ENCODE data around the gene CYTH1. TPM values are rescaled to one million over a fixed set of nuclear protein-coding genes. Genes with fewer than 3 reads are reported as not detected.

Gene CYTH1
- total RNA-seq, 2 experiments from 2014 or later, result 73.0 to 148 TPM

GRCh38 chr17:78736526-78737079 is 45.5 kb downstream of the CYTH1 start:
- Histone ChIP-seq H3K4me3 (ENCODE audit: low read depth, low read length, poor library complexity, severe bottlenecking) (peak overlapping the region; percentile 82), H3K79me2 (ENCODE audit: insufficient read depth, low read depth, low read length) (peaks cover 94% of the 10 kb centered on the region), H2AFZ (ENCODE audit: low read length) (peak overlapping the region; percentile 6; the same call in 1 of the 2 replicates), H3K9me2 (ENCODE audit: insufficient read depth, low read length) (no peaks in the 10 kb centered on the region), H3K27ac (ENCODE audit: low read depth, low read length, poor library complexity, severe bottlenecking) (peak overlapping the region; percentile 90), H3K4me2 (ENCODE audit: low read length) (peak overlapping the region; percentile 93), H3K36me3 (ENCODE audit: insufficient read depth, low read length) (peaks cover 6% of the 10 kb centered on the region; the same call in 1 of the 2 replicates), H3K4me1 (ENCODE audit: insufficient read depth, low read length, poor library complexity, severe bottlenecking) (peaks cover 88% of the 10 kb centered on the region), H4K20me1 (ENCODE audit: insufficient read depth, low read length) (peaks cover 12% of the 10 kb centered on the region; the same call in 1 of the 2 replicates), H3K9me3 (ENCODE audit: low read length) (no peaks in the 10 kb centered on the region)
- BruUV-seq (replicated peaks), result TSS peak; percentile 80
- ChIA-PET CTCF (ENCODE audit: unreplicated experiment) (interaction anchor here (0.6 to 1.2 kb wide), 3 partner anchors 10 to 21 kb away, joined by 3 to 7 read pairs (median 6); no protein-coding TSS in a partner anchor), POLR2A (interaction anchor here (0.5 to 11.3 kb wide), 12 partner anchors 8 to 778 kb away, joined by 3 to 127 read pairs (median 6); partner anchors contain the start of gene TNRC6C)
- DNase-seq (ENCODE audit: low spot score), result peak; percentile 91
- TF ChIP-seq, protein P1, sequence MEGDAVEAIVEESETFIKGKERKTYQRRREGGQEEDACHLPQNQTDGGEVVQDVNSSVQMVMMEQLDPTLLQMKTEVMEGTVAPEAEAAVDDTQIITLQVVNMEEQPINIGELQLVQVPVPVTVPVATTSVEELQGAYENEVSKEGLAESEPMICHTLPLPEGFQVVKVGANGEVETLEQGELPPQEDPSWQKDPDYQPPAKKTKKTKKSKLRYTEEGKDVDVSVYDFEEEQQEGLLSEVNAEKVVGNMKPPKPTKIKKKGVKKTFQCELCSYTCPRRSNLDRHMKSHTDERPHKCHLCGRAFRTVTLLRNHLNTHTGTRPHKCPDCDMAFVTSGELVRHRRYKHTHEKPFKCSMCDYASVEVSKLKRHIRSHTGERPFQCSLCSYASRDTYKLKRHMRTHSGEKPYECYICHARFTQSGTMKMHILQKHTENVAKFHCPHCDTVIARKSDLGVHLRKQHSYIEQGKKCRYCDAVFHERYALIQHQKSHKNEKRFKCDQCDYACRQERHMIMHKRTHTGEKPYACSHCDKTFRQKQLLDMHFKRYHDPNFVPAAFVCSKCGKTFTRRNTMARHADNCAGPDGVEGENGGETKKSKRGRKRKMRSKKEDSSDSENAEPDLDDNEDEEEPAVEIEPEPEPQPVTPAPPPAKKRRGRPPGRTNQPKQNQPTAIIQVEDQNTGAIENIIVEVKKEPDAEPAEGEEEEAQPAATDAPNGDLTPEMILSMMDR (conservative IDR thresholded peaks at IDR 0.05; ENCODE audit: low read length), result 0 out of 2 replicates have a peak, but pooled peaks have one; percentile 33
- TF ChIP-seq EZH2phosphoT487 (IDR thresholded peaks at IDR 0.05; ENCODE audit: borderline replicate concordance, low read depth, low read length), result no peak
- intact Hi-C loops (cut with micrococcal nuclease; ENCODE audit: unreplicated experiment), result loop anchor here (2.0 to 10.0 kb wide), 2 partner anchors 22 to 1272 kb away; no protein-coding TSS in a partner anchor

DNA sequence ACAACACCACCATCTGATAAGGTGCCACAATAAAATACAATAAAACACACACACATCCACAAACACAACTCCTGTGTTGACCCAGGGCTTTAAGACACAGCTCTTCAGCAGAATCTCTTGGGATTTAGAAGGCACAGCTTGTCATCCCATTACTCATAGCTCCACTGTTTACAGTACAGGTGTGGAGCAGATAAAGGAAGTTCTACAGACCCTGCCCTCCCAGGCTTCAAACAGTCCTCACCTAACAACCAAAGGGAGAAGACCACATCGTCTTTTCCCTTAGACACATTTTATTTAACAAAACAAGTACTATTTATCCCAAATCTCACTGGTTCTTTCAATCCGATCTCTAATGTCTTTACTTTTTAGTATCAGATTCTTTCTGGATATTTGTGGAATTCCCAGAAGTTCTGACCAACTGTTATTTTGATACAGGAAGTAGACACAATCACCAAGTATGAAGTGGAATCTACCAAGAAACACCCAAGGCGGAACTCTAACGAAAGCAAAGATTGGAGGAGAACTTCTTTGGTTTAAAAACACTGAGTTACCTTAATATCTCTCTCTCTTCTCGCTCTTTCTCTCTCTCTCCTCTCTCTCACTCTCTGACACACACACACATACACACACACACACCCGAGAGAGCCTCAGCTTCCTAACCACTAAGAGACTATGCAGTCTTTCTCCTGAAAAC is 46.1 kb downstream of the CYTH1 start:
- ChIA-PET CTCF (ENCODE audit: unreplicated experiment) (interaction anchor here (0.7 to 2.1 kb wide), 4 partner anchors 11 to 33 kb away, joined by 4 to 7 read pairs (median 6); no protein-coding TSS in a partner anchor), POLR2A (interaction anchor here (0.5 to 11.3 kb wide), 14 partner anchors 7 to 778 kb away, joined by 3 to 127 read pairs (median 6); partner anchors contain the start of gene TNRC6C)
- Histone ChIP-seq H4K20me1 (ENCODE audit: insufficient read depth, low read length) (peaks cover 12% of the 10 kb centered on the region; the same call in 1 of the 2 replicates), H3K4me2 (ENCODE audit: low read length) (peak overlapping the region; percentile 93), H3K79me2 (ENCODE audit: insufficient read depth, low read depth, low read length) (peaks cover 94% of the 10 kb centered on the region), H3K36me3 (ENCODE audit: insufficient read depth, low read length) (peaks cover 6% of the 10 kb centered on the region; the same call in 1 of the 2 replicates), H3K27ac (ENCODE audit: low read depth, low read length, poor library complexity, severe bottlenecking) (peak overlapping the region; percentile 90), H3K9me2 (ENCODE audit: insufficient read depth, low read length) (no peaks in the 10 kb centered on the region), H3K4me3 (ENCODE audit: low read depth, low read length, poor library complexity, severe bottlenecking) (peak overlapping the region; percentile 82), H3K9me3 (ENCODE audit: low read length) (no peaks in the 10 kb centered on the region), H2AFZ (ENCODE audit: low read length) (peak overlapping the region; percentile 6; the same call in 1 of the 2 replicates), H3K4me1 (ENCODE audit: insufficient read depth, low read length, poor library complexity, severe bottlenecking) (peaks cover 86% of the 10 kb centered on the region)
- TSS peak; percentile 64 for BruUV-seq (replicated peaks)
- TF ChIP-seq, protein P1 (conservative IDR thresholded peaks at IDR 0.05; ENCODE audit: low read length), result no peak
- TF ChIP-seq EZH2phosphoT487 (IDR thresholded peaks at IDR 0.05; ENCODE audit: borderline replicate concordance, low read depth, low read length), result no peak
- DNase-seq (ENCODE audit: low spot score), result peak; percentile 73
- intact Hi-C loops (cut with micrococcal nuclease; ENCODE audit: unreplicated experiment), result loop anchor here (2.0 to 10.0 kb wide), 2 partner anchors 21 to 1271 kb away; no protein-coding TSS in a partner anchor

All from OCI-LY7 (cell line).